Stimulated activated CD8-positive, alpha-beta memory T cell treated with anti-CD3 and anti-CD28 coated beads, Interleukin-2, amount 100 ng/mL, for 1 hour (primary cell): ENCODE data around the gene CCN5.
"Not testable (repeated sequence)": the region's sequence is repeated elsewhere in the genome, so short reads cannot be mapped to it uniquely, and the experiment has no call there.

Experiments used
- DNase-seq, 2 donors: peaks; one replicate each; pipeline ENCODE4 v3.0.0-alpha.2; 2020; ENCODE audit warnings: low read depth in 2 of 2

CCN5 gene

GRCh38 chr20:44694159-44694558 lies 21.0 kb upstream of the CCN5 start:
- no peak for DNase-seq

- DNase-seq = no peak
Observed at GRCh38 chr20:44695295-44695673, 19.9 kb upstream of the CCN5 start.

- no peak for DNase-seq
Observed at GRCh38 chr20:44695674-44696300, 19.4 kb upstream of the CCN5 start.

- no peak for DNase-seq
Observed at GRCh38 chr20:44696315-44696714, 18.9 kb upstream of the CCN5 start.

- not testable (repeated sequence) for DNase-seq
Observed at GRCh38 chr20:44697041-44697440, 18.1 kb upstream of the CCN5 start.

- DNase-seq = no peak
Observed at GRCh38 chr20:44698351-44698750, 16.8 kb upstream of the CCN5 start.

GRCh38 chr20:44700306-44700705 lies 14.9 kb upstream of the CCN5 start:
- no peak for DNase-seq

- no peak for DNase-seq
Observed at GRCh38 chr20:44701118-44701857, 13.9 kb upstream of the CCN5 start.

- DNase-seq = no peak
Observed at GRCh38 chr20:44701858-44702256, 13.3 kb upstream of the CCN5 start.

GRCh38 chr20:44702776-44703175 lies 12.4 kb upstream of the CCN5 start:
- no peak for DNase-seq

GRCh38 chr20:44703183-44703925 lies 11.8 kb upstream of the CCN5 start:
- DNase-seq = no peak

GRCh38 chr20:44703956-44704488 lies 11.1 kb upstream of the CCN5 start:
- no peak for DNase-seq

GRCh38 chr20:44704551-44704971 lies 10.6 kb upstream of the CCN5 start:
- no peak for DNase-seq

GRCh38 chr20:44705364-44706094 lies 9.6 kb upstream of the CCN5 start:
- no peak for DNase-seq

GRCh38 chr20:44706301-44707017 lies 8.7 kb upstream of the CCN5 start:
- no peak for DNase-seq

GRCh38 chr20:44707018-44707579 lies 8.1 kb upstream of the CCN5 start:
- DNase-seq = no peak

GRCh38 chr20:44709380-44709779 lies 5.8 kb upstream of the CCN5 start:
- DNase-seq = no peak

- DNase-seq = no peak
Observed at GRCh38 chr20:44709797-44710196, 5.4 kb upstream of the CCN5 start.

GRCh38 chr20:44711237-44711636 lies 3.9 kb upstream of the CCN5 start:
- DNase-seq = no peak

GRCh38 chr20:44714102-44714700 lies 968 bp upstream of the CCN5 start:
- no peak for DNase-seq
